ENCODE results near the gene TLCD5. TPM values are rescaled to one million over a fixed set of nuclear protein-coding genes. Genes with fewer than 3 reads are reported as not detected.

The TLCD5 gene
- total RNA-seq, 1 donor from 2014 or later, result 9.1 TPM

- ATAC-seq, result peak; percentile 47
- intact Hi-C loops (cut with micrococcal nuclease), result loop anchor here (5.0 kb wide), 1 partner anchor 97 kb away; no protein-coding TSS in a partner anchor
- DNase-seq, result no peak
These were observed 9.9 kb downstream of the TLCD5 start for GRCh38 chr11:120334894-120335462.

GRCh38 chr11:120335556-120335907, 10.4 kb downstream of the TLCD5 start:
- ATAC-seq, result peak; percentile 28
- intact Hi-C loops (cut with micrococcal nuclease), result loop anchor here (5.0 kb wide), 1 partner anchor 97 kb away; no protein-coding TSS in a partner anchor

GRCh38 chr11:120335908-120336640, 11.0 kb downstream of the TLCD5 start, which contains the start of gene ARHGEF12:
TSS of gene ARHGEF12 (plus strand) at chr11:120336413. CDS start at chr11:120337244, 831 bp downstream.
- peak; percentile 79 for ATAC-seq
- intact Hi-C loops (cut with micrococcal nuclease), result loop anchor here (5.0 kb wide), 1 partner anchor 96 kb away; no protein-coding TSS in a partner anchor
- peak; percentile 98 for DNase-seq

More at GRCh38 chr11:120335556-120335907, 10.4 kb downstream of the TLCD5 start:
- DNase-seq, result no peak

GRCh38 chr11:120336641-120337354, 11.7 kb downstream of the TLCD5 start:
- intact Hi-C loops (cut with micrococcal nuclease), result loop anchor here (5.0 kb wide), 1 partner anchor 96 kb away; no protein-coding TSS in a partner anchor
- DNase-seq, result peak; percentile 75
- peak; percentile 38 for ATAC-seq

GRCh38 chr11:120337355-120338106, 12.4 kb downstream of the TLCD5 start:
- intact Hi-C loops (cut with micrococcal nuclease), result loop anchor here (5.0 kb wide), 1 partner anchor 95 kb away; no protein-coding TSS in a partner anchor
- DNase-seq (no peak), ATAC-seq (no peak)

GRCh38 chr11:120338107-120338933, 13.2 kb downstream of the TLCD5 start:
- intact Hi-C loops (cut with micrococcal nuclease), result loop anchor here (5.0 kb wide), 1 partner anchor 94 kb away; no protein-coding TSS in a partner anchor
- DNase-seq (no peak), ATAC-seq (no peak)

- intact Hi-C loops (cut with micrococcal nuclease), result loop anchor here (5.0 kb wide), 1 partner anchor 93 kb away; no protein-coding TSS in a partner anchor
- ATAC-seq, result peak; percentile 34
- DNase-seq, result no peak
These were observed 14.3 kb downstream of the TLCD5 start for GRCh38 chr11:120339394-120339890.

GRCh38 chr11:120340529-120340928, 15.4 kb downstream of the TLCD5 start:
- no peak for ATAC-seq
- intact Hi-C loops (cut with micrococcal nuclease), result loop anchor here (10.0 kb wide), 1 partner anchor 54 kb away; no protein-coding TSS in a partner anchor
- no peak for DNase-seq

- DNase-seq, result no peak
- intact Hi-C loops (cut with micrococcal nuclease), result loop anchor here (10.0 kb wide), 1 partner anchor 53 kb away; no protein-coding TSS in a partner anchor
- no peak for ATAC-seq
These were observed 17.1 kb downstream of the TLCD5 start for GRCh38 chr11:120342226-120342625.

- intact Hi-C loops (cut with micrococcal nuclease), result loop anchor here (10.0 kb wide), 1 partner anchor 52 kb away; no protein-coding TSS in a partner anchor
- DNase-seq (no peak), ATAC-seq (no peak)
These were observed 17.6 kb downstream of the TLCD5 start for GRCh38 chr11:120342678-120343077.

GRCh38 chr11:120343429-120343828, 18.3 kb downstream of the TLCD5 start:
- DNase-seq (no peak), ATAC-seq (peak; percentile 7)
- intact Hi-C loops (cut with micrococcal nuclease), result loop anchor here (10.0 kb wide), 1 partner anchor 51 kb away; no protein-coding TSS in a partner anchor

- ATAC-seq (no peak), DNase-seq (no peak)
- intact Hi-C loops (cut with micrococcal nuclease), result loop anchor here (10.0 kb wide), 1 partner anchor 50 kb away; no protein-coding TSS in a partner anchor
These were observed 19.4 kb downstream of the TLCD5 start for GRCh38 chr11:120344302-120345004.

- intact Hi-C loops (cut with micrococcal nuclease), result loop anchor here (10.0 kb wide), 1 partner anchor 49 kb away; no protein-coding TSS in a partner anchor
- ATAC-seq (peak; percentile 21), DNase-seq (no peak)
These were observed 21.1 kb downstream of the TLCD5 start for GRCh38 chr11:120346233-120346632.

GRCh38 chr11:120350637-120351036, 25.5 kb downstream of the TLCD5 start:
- no peak for ATAC-seq
- intact Hi-C loops (cut with micrococcal nuclease), result no loop called here
- DNase-seq, result no peak

- ATAC-seq (no peak), DNase-seq (no peak)
- intact Hi-C loops (cut with micrococcal nuclease), result no loop called here
These were observed 27.3 kb downstream of the TLCD5 start for GRCh38 chr11:120352405-120352804.

GRCh38 chr11:120354068-120354467, 29.0 kb downstream of the TLCD5 start:
- intact Hi-C loops (cut with micrococcal nuclease), result no loop called here
- ATAC-seq, result no peak
- DNase-seq, result no peak

- no peak for DNase-seq
- intact Hi-C loops (cut with micrococcal nuclease), result no loop called here
- ATAC-seq, result no peak
These were observed 29.7 kb downstream of the TLCD5 start for GRCh38 chr11:120354779-120355178.

Measured in left ventricle myocardium superior (tissue), 1 donor.